ENCODE results near the gene SLC6A5.

Gene SLC6A5

GRCh38 chr11:20605602-20606091, 6.2 kb downstream of the SLC6A5 start:
- ATAC-seq (no peak), DNase-seq (no peak)
- peaks cover 17% of the 10 kb centered on the region for H3K4me1 Mint-ChIP-seq
- H3K27me3 Mint-ChIP-seq: peaks cover 99% of the 10 kb centered on the region
- no peaks in the 10 kb centered on the region for H3K9me3 Mint-ChIP-seq
- no peak overlapping the region for H3K4me3 Mint-ChIP-seq
- no peak overlapping the region for H3K27ac Mint-ChIP-seq

- Mint-ChIP-seq H3K27ac (no peak overlapping the region), H3K9me3 (no peaks in the 10 kb centered on the region)
- no peak for DNase-seq
Measured at GRCh38 chr11:20608934-20609333, 9.5 kb downstream of the SLC6A5 start.

GRCh38 chr11:20609727-20610707, 10.6 kb downstream of the SLC6A5 start:
- H3K9me3 Mint-ChIP-seq: no peaks in the 10 kb centered on the region
- H3K27me3 Mint-ChIP-seq: peaks cover 82% of the 10 kb centered on the region
- H3K4me3 Mint-ChIP-seq: peak overlapping the region; percentile 72 to 73
- DNase-seq (peak; percentile 64 to 70), ATAC-seq (peak; percentile 82)
- no peak overlapping the region for H3K27ac Mint-ChIP-seq
- peaks cover 17% of the 10 kb centered on the region for H3K4me1 Mint-ChIP-seq

More at GRCh38 chr11:20608934-20609333, 9.5 kb downstream of the SLC6A5 start:
- Mint-ChIP-seq H3K4me3 (no peak overlapping the region), H3K27me3 (peaks cover 84% of the 10 kb centered on the region), H3K4me1 (peaks cover 17% of the 10 kb centered on the region)
- ATAC-seq: peak; percentile 12

- peaks cover 10% of the 10 kb centered on the region for H3K4me1 Mint-ChIP-seq
- DNase-seq (no peak), ATAC-seq (no peak)
- H3K4me3 Mint-ChIP-seq: no peak overlapping the region
- no peaks in the 10 kb centered on the region for H3K9me3 Mint-ChIP-seq
- H3K27ac Mint-ChIP-seq: no peak overlapping the region
- H3K27me3 Mint-ChIP-seq: peaks cover 82% of the 10 kb centered on the region
Measured at GRCh38 chr11:20610825-20611224, 11.4 kb downstream of the SLC6A5 start.

GRCh38 chr11:20611445-20611844, 12.0 kb downstream of the SLC6A5 start:
- Mint-ChIP-seq H3K4me3 (no peak overlapping the region), H3K27me3 (peaks cover 78% of the 10 kb centered on the region), H3K27ac (no peak overlapping the region), H3K9me3 (no peaks in the 10 kb centered on the region), H3K4me1 (peaks cover 8% of the 10 kb centered on the region)
- DNase-seq (no peak), ATAC-seq (no peak)

- H3K4me1 Mint-ChIP-seq: peaks cover 8% of the 10 kb centered on the region
- ATAC-seq (no peak), DNase-seq (no peak)
- H3K27me3 Mint-ChIP-seq: peaks cover 78% of the 10 kb centered on the region
- no peak overlapping the region for H3K4me3 Mint-ChIP-seq
- H3K9me3 Mint-ChIP-seq: no peaks in the 10 kb centered on the region
- H3K27ac Mint-ChIP-seq: no peak overlapping the region
Measured at GRCh38 chr11:20611892-20612291, 12.5 kb downstream of the SLC6A5 start.

GRCh38 chr11:20612416-20612815, 13.0 kb downstream of the SLC6A5 start:
- H3K27ac Mint-ChIP-seq: no peak overlapping the region
- no peaks in the 10 kb centered on the region for H3K9me3 Mint-ChIP-seq
- DNase-seq (no peak), ATAC-seq (no peak)
- H3K4me1 Mint-ChIP-seq: peaks cover 8% of the 10 kb centered on the region
- peaks cover 78% of the 10 kb centered on the region for H3K27me3 Mint-ChIP-seq
- H3K4me3 Mint-ChIP-seq: no peak overlapping the region

- DNase-seq (no peak), ATAC-seq (no peak)
- H3K4me3 Mint-ChIP-seq: no peak overlapping the region
- H3K4me1 Mint-ChIP-seq: no peaks in the 10 kb centered on the region
- H3K9me3 Mint-ChIP-seq: no peaks in the 10 kb centered on the region
- peaks cover 47% of the 10 kb centered on the region for H3K27me3 Mint-ChIP-seq
- H3K27ac Mint-ChIP-seq: no peak overlapping the region
Measured at GRCh38 chr11:20616920-20617319, 17.5 kb downstream of the SLC6A5 start.

GRCh38 chr11:20617346-20618005, 18.1 kb downstream of the SLC6A5 start:
- no peaks in the 10 kb centered on the region for H3K4me1 Mint-ChIP-seq
- H3K4me3 Mint-ChIP-seq: no peak overlapping the region
- peaks cover 42% of the 10 kb centered on the region for H3K27me3 Mint-ChIP-seq
- H3K27ac Mint-ChIP-seq: no peak overlapping the region
- no peaks in the 10 kb centered on the region for H3K9me3 Mint-ChIP-seq
- ATAC-seq: no peak
- DNase-seq: no peak

- no peaks in the 10 kb centered on the region for H3K4me1 Mint-ChIP-seq
- H3K4me3 Mint-ChIP-seq: no peak overlapping the region
- ATAC-seq (no peak), DNase-seq (no peak)
- H3K9me3 Mint-ChIP-seq: no peaks in the 10 kb centered on the region
- peaks cover 47% of the 10 kb centered on the region for H3K27me3 Mint-ChIP-seq
- H3K27ac Mint-ChIP-seq: no peak overlapping the region
Measured at GRCh38 chr11:20618083-20618482, 18.7 kb downstream of the SLC6A5 start.

GRCh38 chr11:20620988-20621387, 21.6 kb downstream of the SLC6A5 start:
- no peaks in the 10 kb centered on the region for H3K9me3 Mint-ChIP-seq
- no peak overlapping the region for H3K27ac Mint-ChIP-seq
- no peak for DNase-seq
- no peak for ATAC-seq
- H3K4me3 Mint-ChIP-seq: no peak overlapping the region
- H3K27me3 Mint-ChIP-seq: peaks cover 38% of the 10 kb centered on the region
- no peaks in the 10 kb centered on the region for H3K4me1 Mint-ChIP-seq

- no peaks in the 10 kb centered on the region for H3K4me1 Mint-ChIP-seq
- no peak overlapping the region for H3K27ac Mint-ChIP-seq
- no peak overlapping the region for H3K4me3 Mint-ChIP-seq
- H3K9me3 Mint-ChIP-seq: no peaks in the 10 kb centered on the region
- peaks cover 37% of the 10 kb centered on the region for H3K27me3 Mint-ChIP-seq
- DNase-seq: no peak
- no peak for ATAC-seq
Measured at GRCh38 chr11:20621679-20622078, 22.3 kb downstream of the SLC6A5 start.

- peaks cover 28% of the 10 kb centered on the region for H3K27me3 Mint-ChIP-seq
- ATAC-seq: no peak
Measured at GRCh38 chr11:20623252-20623651, 23.8 kb downstream of the SLC6A5 start.

GRCh38 chr11:20626279-20626678, 26.9 kb downstream of the SLC6A5 start:
- Mint-ChIP-seq H3K9me3 (no peaks in the 10 kb centered on the region), H3K27ac (no peak overlapping the region), H3K4me1 (no peaks in the 10 kb centered on the region), H3K27me3 (peaks cover 22% of the 10 kb centered on the region), H3K4me3 (no peak overlapping the region)
- DNase-seq (no peak), ATAC-seq (no peak)

More at GRCh38 chr11:20623252-20623651, 23.8 kb downstream of the SLC6A5 start:
- H3K9me3 Mint-ChIP-seq: no peaks in the 10 kb centered on the region
- H3K4me1 Mint-ChIP-seq: no peaks in the 10 kb centered on the region
- H3K27ac Mint-ChIP-seq: no peak overlapping the region
- no peak overlapping the region for H3K4me3 Mint-ChIP-seq
- no peak for DNase-seq

- Mint-ChIP-seq H3K27ac (no peak overlapping the region), H3K27me3 (peaks cover 22% of the 10 kb centered on the region), H3K9me3 (no peaks in the 10 kb centered on the region), H3K4me1 (no peaks in the 10 kb centered on the region), H3K4me3 (no peak overlapping the region)
- ATAC-seq (no peak), DNase-seq (no peak)
Measured at GRCh38 chr11:20627026-20627425, 27.6 kb downstream of the SLC6A5 start.

- ATAC-seq: no peak
- H3K27me3 Mint-ChIP-seq: peaks cover 20% of the 10 kb centered on the region
Measured at GRCh38 chr11:20627701-20628100, 28.3 kb downstream of the SLC6A5 start.

More at GRCh38 chr11:20627701-20628100, 28.3 kb downstream of the SLC6A5 start:
- H3K27ac Mint-ChIP-seq: no peak overlapping the region
- no peak for DNase-seq
- H3K4me3 Mint-ChIP-seq: no peak overlapping the region
- H3K4me1 Mint-ChIP-seq: no peaks in the 10 kb centered on the region
- H3K9me3 Mint-ChIP-seq: no peaks in the 10 kb centered on the region

Data from stimulated activated naive CD8-positive, alpha-beta T cell treated with anti-CD3 and anti-CD28 coated beads, Interleukin-15, amount 100 ng/mL, for 72 hours (primary cell).